HCT116 (cell line): ENCODE data around the gene KCNIP4. TPM values are rescaled to one million over a fixed set of nuclear protein-coding genes. Genes with fewer than 3 reads are reported as not detected.

Experiments used
- ATAC-seq: fragments of 200-7000 bp; cut with Tn5 transposase; 2 replicates; pipeline ENCODE4 v1.9.1; 2020; ENCODE audit warnings: mild to moderate bottlenecking, moderate library complexity
- BruUV-seq: library from RNA; stranded (reverse); fragments of 400-500 nt; replicated peaks from 2 replicates; lab custom pipeline; 2021; lab: Mats Ljungman, UMichigan
- CTCF ChIA-PET: fragments of 300-600 bp; sonication (Branson Sonifier 250); formaldehyde crosslinking; loops from one replicate; lab custom pipeline; 2021; ENCODE audit warnings: antibody characterized with exemption; lab: Charles Lee
- POLR2A ChIA-PET: fragments of 300-600, 350-600 bp; sonication (Branson Sonifier 250); formaldehyde crosslinking; loops from one replicate; lab custom pipeline; 2021; ENCODE audit warnings: antibody characterized with exemption; lab: Charles Lee
- RAD21 ChIA-PET, 2 experiments: fragments of 300-600 bp; sonication (Branson Sonifier 250); formaldehyde crosslinking; loops; one replicate each; lab custom pipeline; 2023; ENCODE audit warnings: low total read pairs in 2 of 2; ENCODE audit not compliant: uncharacterized antibody in 2 of 2, unreplicated experiment in 2 of 2, low non-redundant PET in 1 of 2; lab: Charles Lee
- DNase-seq: peaks from one replicate; pipeline ENCODE4 v3.0.0-alpha.2; 2010; ENCODE audit warnings: low read depth, low spot score
- H2AFZ ChIP-seq: fragments of 200-600 bp; shearing (Covaris generic), sonication (generic); 2 replicates; pipeline ENCODE4 v1.6.1; 2017; ENCODE audit warnings: low read depth, mixed run types, mixed read lengths, antibody characterized with exemption, low read length; ENCODE audit not compliant: poor library complexity, severe bottlenecking
- H3K27ac ChIP-seq: 2 replicates; pipeline ENCODE4 v1.5.1; 2012; ENCODE audit warnings: low read depth, low read length
- H3K27me3 ChIP-seq: fragments of 200-600 bp; sonication (generic); 2 replicates; pipeline ENCODE4 v1.6.1; 2016; ENCODE audit warnings: mixed run types, low read length, mixed read lengths; ENCODE audit not compliant: insufficient read depth
- H3K36me3 ChIP-seq, 2 experiments: fragments of 200-500 bp in 1 of 2; fragments of 200-600 bp in 1 of 2; sonication (Bioruptor generic) in 1 of 2; sonication (generic) in 1 of 2; 2 replicates each; pipeline versions ENCODE4 v1.5.1 to v1.6.1; 2014 to 2016; ENCODE audit warnings: low read length in 2 of 2, inconsistent platforms in 1 of 2, mixed read lengths in 1 of 2, mixed run types in 1 of 2; ENCODE audit not compliant: insufficient read depth in 2 of 2, control insufficient read depth in 1 of 2
- H3K4me1 ChIP-seq, 2 experiments: fragments of 200-600 bp in 1 of 2; sonication (generic) in 1 of 2; 2 replicates each; pipeline versions ENCODE4 v1.5.1 to v1.6.1; 2012 to 2017; ENCODE audit warnings: low read length in 2 of 2, inconsistent platforms in 1 of 2, mild to moderate bottlenecking in 1 of 2, mixed read lengths in 1 of 2, mixed run types in 1 of 2, moderate library complexity in 1 of 2; ENCODE audit not compliant: insufficient read depth in 2 of 2, control insufficient read depth in 1 of 2
- H3K4me2 ChIP-seq: fragments of 200-600 bp; sonication (generic); 2 replicates; pipeline ENCODE4 v1.6.1; 2017; ENCODE audit warnings: mixed run types, low read length, mixed read lengths
- H3K4me3 ChIP-seq, 2 experiments: fragments of 200-600 bp in 1 of 2; sonication (generic) in 1 of 2; replicated peaks in 1 of 2; 2 replicates each; pipeline ENCODE4 v1.5.1; 2011 to 2016; ENCODE audit warnings: low read length in 2 of 2, control low read depth in 1 of 2, low read depth in 1 of 2, mild to moderate bottlenecking in 1 of 2, mixed read lengths in 1 of 2, mixed run types in 1 of 2
- H3K79me2 ChIP-seq: fragments of 200-600 bp; sonication (generic); 2 replicates; pipeline ENCODE4 v1.6.1; 2017; ENCODE audit warnings: mild to moderate bottlenecking, mixed run types, low read length, moderate library complexity, mixed read lengths; ENCODE audit not compliant: insufficient read depth
- H3K9ac ChIP-seq: fragments of 200-600 bp; sonication (generic); 2 replicates; pipeline ENCODE4 v1.6.1; 2016; ENCODE audit warnings: low read length, mixed read lengths
- H3K9me2 ChIP-seq: fragments of 200-600 bp; sonication (generic), shearing (Covaris generic); 2 replicates; pipeline ENCODE4 v1.6.1; 2017; ENCODE audit warnings: mixed run types, mild to moderate bottlenecking, moderate library complexity; ENCODE audit not compliant: insufficient read depth
- H3K9me3 ChIP-seq, 2 experiments: fragments of 200-500 bp in 1 of 2; fragments of 200-600 bp in 1 of 2; sonication (Bioruptor generic) in 1 of 2; sonication (generic) in 1 of 2; 2 replicates each; pipeline ENCODE4 v1.6.1; 2014 to 2017; ENCODE audit warnings: low read length in 2 of 2, mixed read lengths in 2 of 2, inconsistent platforms in 1 of 2, low read depth in 1 of 2, mild to moderate bottlenecking in 1 of 2, mixed run types in 1 of 2, moderate library complexity in 1 of 2; ENCODE audit not compliant: control insufficient read depth in 1 of 2, insufficient read depth in 1 of 2
- H4K20me1 ChIP-seq: fragments of 200-600 bp; sonication (generic), shearing (Covaris generic); 2 replicates; pipeline ENCODE4 v1.6.1; 2017; ENCODE audit warnings: mixed run types, mild to moderate bottlenecking, moderate library complexity; ENCODE audit not compliant: insufficient read depth
- CBX3 ChIP-seq: IDR thresholded peaks from 2 replicates; pipeline ENCODE4 v1.6.1; 2012; ENCODE audit warnings: low read depth
- CEBPB ChIP-seq: IDR thresholded peaks from 2 replicates; pipeline ENCODE4 v1.6.1; 2012; ENCODE audit warnings: low read depth
- EGR1 ChIP-seq: IDR thresholded peaks from 2 replicates; pipeline ENCODE4 v1.6.1; 2012; ENCODE audit warnings: low read depth
- EZH2 ChIP-seq: fragments of 200-600 bp; sonication (generic); IDR thresholded peaks from 2 replicates; pipeline ENCODE4 v1.6.1; 2017; ENCODE audit warnings: antibody characterized with exemption, mixed run types
- EZH2phosphoT487 ChIP-seq: fragments of 200-600 bp; IDR thresholded peaks from 2 replicates; pipeline ENCODE4 v1.6.1; 2018; ENCODE audit warnings: antibody characterized with exemption, borderline replicate concordance
- FOSL1 ChIP-seq: IDR thresholded peaks from 2 replicates; pipeline ENCODE4 v1.6.1; 2012; ENCODE audit warnings: low read depth
- JUND ChIP-seq: IDR thresholded peaks from 2 replicates; pipeline ENCODE4 v1.6.1; 2012
- POLR2AphosphoS5 ChIP-seq: IDR thresholded peaks from 2 replicates; pipeline ENCODE4 v1.6.1; 2011; ENCODE audit warnings: mild to moderate bottlenecking, low read depth, low read length, moderate library complexity
- REST ChIP-seq: IDR thresholded peaks from 2 replicates; pipeline ENCODE4 v1.6.1; 2012; ENCODE audit warnings: low read depth
- SRF ChIP-seq: IDR thresholded peaks from 2 replicates; pipeline ENCODE4 v1.6.1; 2012; ENCODE audit warnings: low read depth
- TCF7L2 ChIP-seq: IDR thresholded peaks from 2 replicates; pipeline ENCODE4 v1.7.0; 2011; ENCODE audit warnings: borderline replicate concordance, inconsistent platforms; ENCODE audit not compliant: insufficient read depth, insufficient read length; ENCODE audit errors: extremely low read depth
- ZNF274 ChIP-seq: fragments of 200-500 bp; sonication (Bioruptor generic); IDR thresholded peaks from 2 replicates; pipeline ENCODE4 v1.6.1; 2014; ENCODE audit warnings: mild to moderate bottlenecking, low read depth, low read length, inconsistent platforms
- intact Hi-C: fragments of 100-400 bp; cut with micrococcal nuclease; formaldehyde crosslinking; loops from 2 replicates; pipeline ENCODE4 v1.10.0; 2022
- total RNA-seq: library from RNA; stranded (reverse); gene quantifications from one replicate; pipeline ENCODE4 v1.2.1, GENCODE V29; 2021; ENCODE audit not compliant: unreplicated experiment

Gene KCNIP4
- total RNA-seq, 1 experiment from 2014 or later, result not detected

- DNase-seq (no peak), ATAC-seq (no peak)
- Histone ChIP-seq H3K9ac (no peak overlapping the region), H3K4me2 (no peak overlapping the region), H3K36me3 (no peaks in the 10 kb centered on the region), H3K4me1 (no peaks in the 10 kb centered on the region), H3K79me2 (no peaks in the 10 kb centered on the region), H3K9me3 (no peaks in the 10 kb centered on the region), H2AFZ (no peak overlapping the region), H4K20me1 (no peaks in the 10 kb centered on the region), H3K4me3 (no peak overlapping the region), H3K27ac (no peak overlapping the region), H3K27me3 (no peaks in the 10 kb centered on the region), H3K9me2 (no peaks in the 10 kb centered on the region)
- RAD21 ChIA-PET, result no interaction called here
- no peak for TF ChIP-seq TCF7L2
- no peak for TF ChIP-seq SRF
- no peak for TF ChIP-seq POLR2AphosphoS5
- no peak for TF ChIP-seq REST
- no peak for TF ChIP-seq CBX3
- TF ChIP-seq ZNF274, result no peak
- no peak for TF ChIP-seq CEBPB
- no peak for TF ChIP-seq EZH2phosphoT487
- TF ChIP-seq EGR1, result no peak
- no peak for TF ChIP-seq EZH2
- TF ChIP-seq FOSL1, result no peak
- no peak for TF ChIP-seq JUND
- POLR2A ChIA-PET, result no interaction called here
- BruUV-seq, result no TSS peak
- intact Hi-C loops, result no loop called here
- CTCF ChIA-PET, result no interaction called here
Observed at GRCh38 chr4:20761826-20762225, 1186.7 kb downstream of the KCNIP4 start.
